ENCODE data around the gene TEX10. TPM values are rescaled to one million over a fixed set of nuclear protein-coding genes. Genes with fewer than 3 reads are reported as not detected.
A peak's percentile ranks its signal among the peaks of the same experiment; 100 is the strongest.

The TEX10 gene
- total and polyA plus RNA-seq, 2 donors (not counting 3 experiments of a cell fraction or from before 2014, with no cell fraction given) = 13.6 to 21.2 TPM

GRCh38 chr9:100269656-100270055 is 83.1 kb downstream of the TEX10 start:
- Histone ChIP-seq H4K20me1 (replicated peaks; ENCODE audit: control insufficient read depth, extremely low read depth, insufficient read depth, low read length) (no peaks in the 10 kb centered on the region), H3K4me1 (ENCODE audit: control insufficient read depth, extremely low read depth, insufficient read depth, low read length) (no peaks in the 10 kb centered on the region), H3K9me3 (replicated peaks; ENCODE audit: control insufficient read depth, insufficient read depth, low read length) (no peaks in the 10 kb centered on the region), H3K9me1 (replicated peaks; ENCODE audit: control insufficient read depth, extremely low read depth, insufficient read depth, low read length) (no peaks in the 10 kb centered on the region), H3K79me2 (ENCODE audit: control insufficient read depth, insufficient read depth, low read length) (no peaks in the 10 kb centered on the region), H3K4me2 (ENCODE audit: insufficient read depth, low read length) (no peak overlapping the region), H2AFZ (ENCODE audit: low read depth, low read length) (no peak overlapping the region), H3K9ac (replicated peaks; ENCODE audit: extremely low read depth, insufficient read depth, low read length) (no peak overlapping the region), H3K27ac (ENCODE audit: insufficient read depth, low read depth, low read length) (no peak overlapping the region), H3K4me3 (replicated peaks in 1 of 3; ENCODE audit: insufficient read depth in 1 of 3, low read depth in 1 of 3, low read length in 3 of 3) (no peak overlapping the region), H3K27me3 (ENCODE audit: control insufficient read depth in 2 of 2, insufficient read depth in 2 of 2, low read length in 2 of 2) (no peaks in the 10 kb centered on the region), H3K36me3 (ENCODE audit: control insufficient read depth in 2 of 2, extremely low read depth in 1 of 2, insufficient read depth in 2 of 2, low read length in 2 of 2) (peaks cover 2 to 3% of the 10 kb centered on the region in 2 experiments)
- intact Hi-C loops (cut with micrococcal nuclease) = no loop called here
- DNase-seq (ENCODE audit: low read depth, low spot score) (peak; percentile 28), FAIRE-seq (no peak)
- CTCF ChIA-PET = interaction anchor here (1.0 kb wide), 1 partner anchor 1085 kb away, joined by 3 read pairs; no protein-coding TSS in a partner anchor
- TF ChIP-seq JUN (IDR thresholded peaks at IDR 0.05; ENCODE audit: borderline replicate concordance, insufficient read depth, insufficient read length, low read depth) (no peak), FOS (IDR thresholded peaks at IDR 0.05; ENCODE audit: borderline replicate concordance, insufficient read depth, low read length) (no peak), MAX (IDR thresholded peaks at IDR 0.05; ENCODE audit: insufficient read depth, insufficient read length) (no peak), POLR2A (IDR thresholded peaks at IDR 0.05; ENCODE audit: low read depth, low read length) (no peak), GATA2 (IDR thresholded peaks at IDR 0.05; ENCODE audit: insufficient read depth, insufficient read length, low read depth, low read length) (no peak), CTCF (IDR thresholded peaks at IDR 0.05; ENCODE audit: extremely low read depth in 1 of 2, insufficient read depth in 1 of 2, low read depth in 1 of 2, low read length in 2 of 2) (no peak), MYC (IDR thresholded peaks at IDR 0.05; ENCODE audit: low read depth, low read length) (no peak), POLR2AphosphoS5 (IDR thresholded peaks at IDR 0.05; ENCODE audit: insufficient read depth, low read depth, low read length) (no peak), EZH2 (IDR thresholded peaks at IDR 0.05; ENCODE audit: borderline replicate concordance, low read depth, low read length, severe bottlenecking) (no peak)
- dilution Hi-C loops (cut with MboI; ENCODE audit: extremely low pct_ligation_motif_present, low sequenced_read_pairs) = no loop called here
- no TSS peak for BruUV-seq (replicated peaks)
- POLR2A ChIA-PET = no interaction called here
